DOHH2 (cell line): ENCODE measurements around the gene HSBP1L1.

Experiments
- H3F3A ChIP-seq: fragments of 200-600 bp; sonication (generic), shearing (Covaris generic); 2 replicates; pipeline ENCODE4 v1.6.0; 2016; ENCODE audit warnings: antibody characterized with exemption, mild to moderate bottlenecking; ENCODE audit not compliant: control insufficient read depth, insufficient read depth
- H3K27ac ChIP-seq: fragments of 200-600 bp; sonication (generic); 2 replicates; pipeline ENCODE4 v1.5.1; 2014; ENCODE audit warnings: low read depth, mild to moderate bottlenecking, low read length, moderate library complexity
- H3K27me3 ChIP-seq: fragments of 200-600 bp; sonication (generic); 2 replicates; pipeline ENCODE4 v1.6.1; 2014; ENCODE audit warnings: mild to moderate bottlenecking, low read length, mixed read lengths; ENCODE audit not compliant: control insufficient read depth
- H3K36me3 ChIP-seq: fragments of 200-600 bp; sonication (generic); 2 replicates; pipeline ENCODE4 v1.6.1; 2014; ENCODE audit warnings: mild to moderate bottlenecking, low read length, moderate library complexity, mixed read lengths; ENCODE audit not compliant: control insufficient read depth
- H3K4me1 ChIP-seq: fragments of 200-600 bp; sonication (generic); 2 replicates; pipeline ENCODE4 v1.6.1; 2014; ENCODE audit warnings: mild to moderate bottlenecking, low read length, mixed read lengths; ENCODE audit not compliant: control insufficient read depth
- H3K4me2 ChIP-seq: fragments of 200-600 bp; sonication (generic); 2 replicates; pipeline ENCODE4 v1.6.0; 2014; ENCODE audit warnings: mild to moderate bottlenecking, low read length, moderate library complexity
- H3K4me3 ChIP-seq: fragments of 200-600 bp; sonication (generic); 2 replicates; pipeline ENCODE4 v1.5.1; 2014; ENCODE audit warnings: mild to moderate bottlenecking, low read length, mixed read lengths
- H3K79me2 ChIP-seq: fragments of 200-600 bp; sonication (generic); 2 replicates; pipeline ENCODE4 v1.6.1; 2014; ENCODE audit warnings: mild to moderate bottlenecking, low read length, mixed read lengths; ENCODE audit not compliant: control insufficient read depth
- H3K9me2 ChIP-seq: fragments of 200-600 bp; sonication (generic); replicated peaks from 2 replicates; pipeline ENCODE4 v1.6.1; 2014; ENCODE audit warnings: mild to moderate bottlenecking, low read length, mixed read lengths; ENCODE audit not compliant: control insufficient read depth
- H3K9me3 ChIP-seq: fragments of 200-600 bp; sonication (generic); 2 replicates; pipeline ENCODE4 v1.6.1; 2014; ENCODE audit warnings: antibody characterized with exemption, low read length, mixed read lengths; ENCODE audit not compliant: control insufficient read depth, insufficient read depth
- H4K20me1 ChIP-seq: fragments of 200-600 bp; sonication (generic); 2 replicates; pipeline ENCODE4 v1.6.0; 2014; ENCODE audit warnings: low read depth, mild to moderate bottlenecking, antibody characterized with exemption, low read length, moderate library complexity; ENCODE audit not compliant: control insufficient read depth, insufficient read depth
- EZH2phosphoT487 ChIP-seq: fragments of 200-600 bp; sonication (generic); IDR thresholded peaks from 2 replicates; pipeline ENCODE4 v1.6.1; 2017; ENCODE audit warnings: borderline replicate concordance, mild to moderate bottlenecking, antibody characterized with exemption, low read length, moderate library complexity, mixed read lengths
- TF ChIP-seq, protein P1 (sequence below): fragments of 200-600 bp; sonication (generic); IDR thresholded peaks from one replicate; pipeline ENCODE4 v1.5.1; 2014; ENCODE audit warnings: antibody characterized with exemption, mild to moderate bottlenecking, low read depth, low read length; ENCODE audit not compliant: poor library complexity, severe bottlenecking

HSBP1L1 gene

DNA sequence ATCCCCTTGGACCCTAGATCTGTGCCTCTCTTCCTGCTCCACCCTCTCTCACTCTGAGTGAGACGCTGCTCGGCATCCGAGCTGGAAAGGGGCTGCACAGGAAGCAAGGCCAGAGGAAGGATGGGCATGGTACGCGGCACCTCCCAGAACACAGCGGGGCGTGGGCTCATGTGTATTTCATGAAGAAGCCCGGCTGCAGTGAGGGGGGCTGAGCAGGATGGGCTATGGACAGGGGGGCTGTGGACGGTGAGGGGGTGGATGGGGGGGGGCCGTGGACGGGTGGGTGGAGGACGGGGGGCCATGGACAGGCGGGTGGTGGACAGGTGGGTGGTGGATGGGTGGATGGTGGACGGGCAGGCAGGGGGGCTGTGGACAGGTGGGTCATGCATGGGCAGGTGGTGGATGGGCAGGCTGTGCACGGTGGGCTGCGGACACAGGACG, 41.5 kb upstream of the HSBP1L1 start:
- Histone ChIP-seq H3K9me3 (peaks cover 6% of the 10 kb centered on the region; the same call in 1 of the 2 replicates), H3F3A (no peaks in the 10 kb centered on the region), H3K4me2 (no peak overlapping the region), H3K27ac (no peak overlapping the region), H3K79me2 (peaks cover 15% of the 10 kb centered on the region), H3K9me2 (no peaks in the 10 kb centered on the region), H3K36me3 (peaks cover 19% of the 10 kb centered on the region), H3K4me1 (no peaks in the 10 kb centered on the region), H4K20me1 (no peaks in the 10 kb centered on the region), H3K4me3 (no peak overlapping the region), H3K27me3 (no peaks in the 10 kb centered on the region)
- TF ChIP-seq EZH2phosphoT487: no peak
- TF ChIP-seq, protein P1, sequence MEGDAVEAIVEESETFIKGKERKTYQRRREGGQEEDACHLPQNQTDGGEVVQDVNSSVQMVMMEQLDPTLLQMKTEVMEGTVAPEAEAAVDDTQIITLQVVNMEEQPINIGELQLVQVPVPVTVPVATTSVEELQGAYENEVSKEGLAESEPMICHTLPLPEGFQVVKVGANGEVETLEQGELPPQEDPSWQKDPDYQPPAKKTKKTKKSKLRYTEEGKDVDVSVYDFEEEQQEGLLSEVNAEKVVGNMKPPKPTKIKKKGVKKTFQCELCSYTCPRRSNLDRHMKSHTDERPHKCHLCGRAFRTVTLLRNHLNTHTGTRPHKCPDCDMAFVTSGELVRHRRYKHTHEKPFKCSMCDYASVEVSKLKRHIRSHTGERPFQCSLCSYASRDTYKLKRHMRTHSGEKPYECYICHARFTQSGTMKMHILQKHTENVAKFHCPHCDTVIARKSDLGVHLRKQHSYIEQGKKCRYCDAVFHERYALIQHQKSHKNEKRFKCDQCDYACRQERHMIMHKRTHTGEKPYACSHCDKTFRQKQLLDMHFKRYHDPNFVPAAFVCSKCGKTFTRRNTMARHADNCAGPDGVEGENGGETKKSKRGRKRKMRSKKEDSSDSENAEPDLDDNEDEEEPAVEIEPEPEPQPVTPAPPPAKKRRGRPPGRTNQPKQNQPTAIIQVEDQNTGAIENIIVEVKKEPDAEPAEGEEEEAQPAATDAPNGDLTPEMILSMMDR: no peak

DNA sequence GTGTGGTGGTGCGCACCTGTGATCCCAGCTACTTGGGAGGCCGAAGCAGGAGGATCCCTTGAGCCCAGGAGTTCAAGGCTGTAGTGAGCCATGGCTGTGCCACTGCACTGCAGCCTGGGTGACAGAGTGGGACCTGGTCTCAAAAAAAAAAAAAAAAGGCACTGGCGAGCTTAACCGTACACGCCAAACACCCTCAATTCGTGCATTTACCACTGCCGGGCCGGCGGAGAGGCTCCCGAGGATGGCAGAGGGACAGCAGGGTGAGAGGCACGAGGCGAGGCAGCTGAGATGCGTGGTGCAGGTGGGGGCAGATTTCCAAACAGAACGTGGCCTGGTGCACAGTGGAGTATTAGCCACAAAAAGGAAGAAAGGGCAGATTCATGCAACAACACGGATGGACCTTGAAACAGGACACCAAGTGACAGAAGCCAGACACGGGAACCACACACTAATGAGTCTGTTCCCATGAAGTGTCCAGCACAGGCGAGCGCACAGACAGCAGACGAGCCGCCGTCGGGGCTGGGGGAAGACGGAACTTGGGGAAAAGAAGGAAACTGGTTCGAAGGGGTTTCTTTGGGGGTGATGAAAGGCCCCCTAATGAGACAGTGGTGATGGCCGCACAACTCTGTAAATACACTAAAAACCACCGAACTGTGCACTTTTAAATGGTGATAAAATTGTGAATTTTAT, 40.4 kb upstream of the HSBP1L1 start:
- Histone ChIP-seq H4K20me1 (no peaks in the 10 kb centered on the region), H3K36me3 (peaks cover 16% of the 10 kb centered on the region), H3K9me2 (no peaks in the 10 kb centered on the region), H3K4me3 (no peak overlapping the region), H3K4me2 (no peak overlapping the region), H3K4me1 (no peaks in the 10 kb centered on the region), H3K79me2 (peaks cover 25% of the 10 kb centered on the region), H3K9me3 (peaks cover 3% of the 10 kb centered on the region; the same call in 1 of the 2 replicates), H3K27ac (no peak overlapping the region), H3F3A (no peaks in the 10 kb centered on the region), H3K27me3 (no peaks in the 10 kb centered on the region)
- TF ChIP-seq, protein P1: no peak
- no peak for TF ChIP-seq EZH2phosphoT487

DNA sequence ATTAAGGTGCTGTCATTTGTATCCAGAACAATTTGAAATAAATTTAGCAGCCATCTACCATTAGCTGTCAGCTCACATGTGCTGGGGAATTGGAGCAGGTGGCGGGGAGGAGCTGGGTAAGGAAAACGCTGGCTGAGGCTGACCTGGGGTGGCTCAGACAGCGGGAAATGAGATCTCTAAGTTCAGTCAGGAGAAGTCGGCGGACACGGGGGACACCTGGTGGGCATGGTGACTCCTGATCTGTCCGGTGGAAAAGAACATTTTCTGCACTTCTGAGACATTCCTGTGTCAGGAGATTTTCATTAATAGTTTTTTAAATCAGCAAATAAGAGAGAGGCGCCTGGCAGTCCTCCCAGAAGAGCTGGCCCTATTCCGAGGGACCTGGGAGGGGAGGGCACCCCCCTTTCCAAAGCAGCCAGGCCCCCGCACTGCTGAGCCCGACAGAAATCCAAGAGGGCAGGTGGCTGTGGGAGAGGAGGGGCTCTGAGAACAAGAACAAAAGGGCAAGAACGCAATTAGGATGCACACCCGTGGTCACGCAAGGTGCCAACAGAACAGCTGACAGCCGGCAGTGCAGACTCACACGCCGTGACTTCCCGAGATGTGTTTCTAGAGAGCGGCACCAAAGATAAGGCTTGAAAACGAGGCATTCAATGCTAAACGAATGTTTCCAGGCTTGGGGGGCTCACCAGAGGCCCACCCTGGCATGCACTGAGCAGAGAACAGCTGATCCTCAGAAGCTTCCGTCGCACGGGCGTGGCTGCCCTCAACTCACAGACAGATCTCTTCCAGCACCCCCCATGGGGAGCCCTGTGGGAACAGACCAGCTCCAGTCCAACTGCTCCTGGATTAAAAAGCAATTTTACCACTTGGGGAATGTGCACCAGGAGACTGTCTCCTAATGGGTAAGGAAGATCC, 39.4 kb upstream of the HSBP1L1 start:
- H3K79me2 ChIP-seq: peaks cover 36% of the 10 kb centered on the region
- TF ChIP-seq, protein P1: no peak
- no peak for TF ChIP-seq EZH2phosphoT487

More for the DNA sequence above, 39.4 kb upstream of the HSBP1L1 start:
- no peak overlapping the region for H3K27ac ChIP-seq
- no peaks in the 10 kb centered on the region for H3F3A ChIP-seq
- no peaks in the 10 kb centered on the region for H3K9me2 ChIP-seq
- H3K36me3 ChIP-seq: peaks cover 24% of the 10 kb centered on the region
- H3K9me3 ChIP-seq: peaks cover 10% of the 10 kb centered on the region
- H3K4me3 ChIP-seq: no peak overlapping the region
- H3K4me2 ChIP-seq: no peak overlapping the region
- no peaks in the 10 kb centered on the region for H3K4me1 ChIP-seq
- H4K20me1 ChIP-seq: no peaks in the 10 kb centered on the region
- H3K27me3 ChIP-seq: no peaks in the 10 kb centered on the region
